Stimulated activated CD4-positive, alpha-beta T cell treated with anti-CD3 and anti-CD28 coated beads, TNF-alpha, amount 100 ng/mL, for 24 hours (primary cell): Measurements from ENCODE around the gene SSX2IP.
"Not testable (repeated sequence)": the region's sequence is repeated elsewhere in the genome, so short reads cannot be mapped to it uniquely, and the experiment has no call there.

Source experiments
- DNase-seq, 3 experiments: peaks; one replicate each; pipeline ENCODE4 v3.0.0-alpha.2; 2020; ENCODE audit warnings: low read depth in 3 of 3

Gene SSX2IP

DNA sequence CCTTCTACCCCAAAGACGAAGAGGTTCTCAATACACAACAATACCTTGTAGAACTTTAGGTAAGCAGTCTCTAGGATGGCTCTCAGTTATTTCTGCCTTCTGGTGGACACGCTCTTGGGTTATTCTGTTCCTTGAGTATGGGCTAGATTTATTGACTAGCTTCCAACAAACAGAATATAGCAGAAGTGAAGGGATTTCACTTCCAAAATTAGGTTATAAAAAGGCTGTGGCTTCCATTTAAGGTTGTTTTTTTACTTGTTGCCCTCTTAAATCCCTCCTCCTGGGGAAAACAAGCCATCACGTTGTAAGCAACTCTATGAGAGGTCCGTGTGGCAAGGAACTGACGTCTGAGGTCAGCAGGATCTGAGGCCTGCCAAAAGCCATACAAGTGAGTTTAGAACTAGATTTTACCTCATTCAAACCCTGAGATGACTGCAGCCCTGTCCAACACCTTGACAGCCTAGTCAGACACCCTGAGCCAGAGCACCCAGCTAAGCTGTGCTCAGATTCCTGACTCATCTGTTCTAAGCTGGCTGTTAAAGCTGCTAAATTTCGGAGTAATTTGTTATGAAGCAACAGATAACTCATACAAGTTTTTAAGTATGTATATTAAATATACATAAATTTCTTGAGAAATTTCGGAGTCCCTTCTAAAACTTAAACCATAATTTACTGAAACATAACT lies 12.7 kb downstream of the SSX2IP start:
- no peak for DNase-seq

DNA sequence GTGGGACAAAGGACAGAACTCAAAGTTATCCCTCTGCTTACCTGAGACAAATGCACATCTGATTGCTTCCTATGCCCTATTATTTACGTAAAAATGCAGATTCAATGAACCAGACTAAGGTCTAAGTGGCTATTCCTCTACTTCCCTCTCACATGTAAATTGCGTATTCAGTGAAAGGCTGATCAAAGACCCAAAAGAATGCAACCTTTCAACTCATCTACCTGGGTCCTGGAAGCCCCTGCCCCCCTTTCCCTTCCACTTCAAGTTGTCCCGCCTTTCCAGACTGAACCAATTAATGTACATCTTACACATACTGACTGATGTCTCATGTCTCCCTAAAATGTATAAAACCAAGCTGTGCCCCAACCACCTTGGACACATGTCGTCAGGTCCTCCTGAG lies 14.6 kb downstream of the SSX2IP start:
- DNase-seq: no peak

DNA sequence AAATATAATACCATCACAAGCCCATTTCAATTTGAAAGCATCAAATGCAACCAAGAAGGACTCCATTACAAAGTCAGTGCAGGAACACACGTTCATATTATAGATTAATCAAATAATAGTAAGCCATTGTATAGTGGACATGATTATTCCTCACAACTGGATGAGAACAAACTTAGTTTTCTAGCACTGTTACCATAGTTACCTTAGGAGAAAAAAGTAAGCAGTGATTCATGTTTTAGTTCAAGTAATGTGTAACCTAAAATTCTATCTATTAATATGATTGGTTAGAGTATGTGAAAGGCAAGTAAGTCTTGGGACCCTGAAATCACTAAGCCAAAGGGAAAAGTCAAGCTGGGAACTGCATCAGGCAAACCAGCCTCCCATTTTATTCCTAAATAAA lies 15.2 kb downstream of the SSX2IP start:
- DNase-seq: no peak

DNA sequence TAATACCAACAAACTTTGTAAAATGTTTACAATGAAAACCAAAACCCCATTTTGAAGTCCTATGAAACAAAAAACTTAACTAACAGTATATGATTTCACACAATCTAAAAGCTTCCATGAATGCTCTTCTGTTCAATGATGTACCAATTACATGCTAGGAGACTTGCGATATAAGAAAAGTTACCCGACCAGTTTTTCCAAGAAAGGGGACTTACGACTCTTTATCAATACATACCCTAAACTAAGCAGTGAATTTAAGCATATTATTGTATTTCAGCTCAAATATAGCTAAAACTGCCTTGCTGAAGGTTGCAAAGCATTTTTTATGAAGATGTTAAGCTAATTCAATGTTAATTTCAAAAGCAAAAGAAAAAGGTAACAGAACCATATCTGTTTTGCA lies 15.6 kb downstream of the SSX2IP start:
- no peak for DNase-seq

DNA sequence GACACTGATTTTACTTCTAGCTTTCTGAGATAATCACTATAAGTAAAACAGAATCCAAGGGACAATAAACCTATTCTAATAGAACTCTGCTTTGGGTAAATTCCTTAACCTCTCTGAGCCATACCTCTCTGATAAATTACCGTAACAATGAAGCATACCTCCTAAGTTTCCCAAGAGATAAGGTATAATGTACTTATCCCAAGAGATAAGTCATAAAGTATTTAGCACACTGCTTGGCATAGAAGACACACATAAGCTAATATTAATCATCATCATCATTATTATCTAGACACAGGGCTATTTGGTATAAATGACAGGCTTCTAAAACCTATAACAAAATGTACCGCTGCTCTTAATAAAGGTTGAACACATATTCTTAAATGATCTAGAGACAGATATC lies 16.2 kb downstream of the SSX2IP start:
- no peak for DNase-seq

DNA sequence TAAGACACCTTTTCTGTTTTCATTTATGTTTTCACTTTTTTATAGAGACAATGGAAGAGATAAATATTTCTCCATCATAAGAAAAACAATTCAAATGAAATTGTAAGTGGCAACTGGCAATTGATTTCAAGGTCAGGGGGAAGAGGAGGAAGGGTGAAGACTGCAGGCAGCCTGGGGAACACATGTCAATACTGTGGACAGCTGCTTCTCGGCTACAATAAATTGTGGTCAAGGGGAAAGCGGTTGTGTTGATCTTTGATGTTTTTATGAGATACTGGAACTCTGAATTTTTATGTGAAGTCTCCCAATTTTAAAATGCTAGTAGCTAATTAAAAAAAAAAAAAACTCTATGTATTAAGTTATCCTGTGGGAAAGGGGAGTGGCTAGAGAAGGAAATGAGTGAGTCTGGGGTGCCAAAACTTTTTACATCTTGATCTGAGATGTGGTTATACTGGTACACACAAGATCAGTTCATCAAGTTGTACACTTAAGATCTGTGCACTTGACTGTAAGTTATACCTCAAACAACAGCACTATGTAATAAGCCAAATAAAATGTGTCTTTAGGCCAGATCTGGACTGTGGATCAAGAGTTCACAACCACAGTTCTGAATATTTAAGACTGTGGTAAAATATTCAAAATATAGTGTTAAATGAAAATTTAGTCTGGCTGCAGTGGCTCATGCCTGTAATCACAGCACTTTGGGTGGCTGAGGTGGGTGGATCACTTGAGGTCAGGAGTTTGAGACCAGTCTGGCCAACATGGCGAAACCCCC lies 18.0 kb downstream of the SSX2IP start:
- DNase-seq: no peak

DNA sequence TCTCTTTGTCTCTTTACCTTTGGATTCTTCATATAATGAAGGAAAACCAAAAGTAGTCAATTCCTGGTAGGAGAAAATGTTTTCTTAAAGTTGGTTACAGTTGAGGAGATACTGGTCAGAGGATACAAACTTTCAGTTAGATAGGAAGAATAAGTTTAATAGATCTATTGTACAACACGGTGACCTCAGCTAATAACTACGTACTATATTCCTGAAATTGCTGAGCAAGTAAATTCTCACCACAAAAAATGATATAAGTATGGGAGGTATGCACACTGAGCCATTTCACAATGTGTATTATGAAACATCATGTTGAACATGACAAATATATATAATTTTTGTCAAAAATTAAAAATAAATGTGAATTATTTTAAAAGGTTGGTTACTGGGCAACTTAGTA lies 20.4 kb downstream of the SSX2IP start:
- DNase-seq: no peak

DNA sequence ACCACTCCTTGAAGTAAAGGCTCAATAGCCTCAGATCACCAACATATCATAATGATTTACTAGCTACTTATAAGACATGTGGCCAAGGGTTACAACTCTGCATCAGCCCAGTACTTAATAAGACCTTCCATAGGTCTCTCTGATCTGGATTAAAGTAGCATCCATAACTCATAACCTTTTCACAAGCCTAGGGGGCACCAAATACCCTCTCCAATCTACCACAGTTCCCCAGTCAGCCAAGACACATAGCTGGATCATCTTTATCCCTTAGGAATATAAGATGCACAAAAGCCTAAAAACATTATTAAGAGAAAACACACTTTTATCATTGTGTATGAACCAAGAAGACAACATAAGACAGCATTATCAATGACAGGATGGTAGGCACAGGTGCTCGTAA lies 22.1 kb downstream of the SSX2IP start:
- no peak for DNase-seq

DNA sequence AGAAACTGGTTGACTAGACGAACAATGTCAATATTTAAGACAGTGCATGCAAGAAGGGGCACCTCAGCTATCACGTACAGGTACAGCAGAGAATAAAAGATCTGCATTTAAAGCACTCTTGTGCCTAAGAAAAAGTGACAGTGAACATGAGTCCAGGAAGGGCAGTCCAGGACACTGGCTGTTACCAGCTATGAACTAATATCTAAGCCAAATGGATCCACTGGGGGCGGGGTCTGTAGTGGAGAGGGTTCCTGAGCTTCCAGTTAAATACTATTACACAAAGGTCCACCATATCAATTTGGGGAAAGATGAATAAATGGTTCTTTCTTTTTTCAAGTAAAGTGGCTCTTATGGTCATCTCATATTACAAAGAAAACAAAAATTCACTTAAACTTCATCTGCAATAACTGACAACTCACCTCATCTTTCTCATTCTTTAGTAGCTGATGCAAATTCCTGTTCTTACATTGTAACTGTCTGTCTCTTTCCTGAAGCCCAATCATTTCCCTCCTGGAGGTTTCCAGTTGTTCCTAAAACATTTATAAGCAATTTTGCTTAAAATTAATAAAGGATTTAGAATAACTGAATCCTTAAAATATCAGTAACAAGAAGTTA lies 24.5 kb downstream of the SSX2IP start:
- no peak for DNase-seq

DNA sequence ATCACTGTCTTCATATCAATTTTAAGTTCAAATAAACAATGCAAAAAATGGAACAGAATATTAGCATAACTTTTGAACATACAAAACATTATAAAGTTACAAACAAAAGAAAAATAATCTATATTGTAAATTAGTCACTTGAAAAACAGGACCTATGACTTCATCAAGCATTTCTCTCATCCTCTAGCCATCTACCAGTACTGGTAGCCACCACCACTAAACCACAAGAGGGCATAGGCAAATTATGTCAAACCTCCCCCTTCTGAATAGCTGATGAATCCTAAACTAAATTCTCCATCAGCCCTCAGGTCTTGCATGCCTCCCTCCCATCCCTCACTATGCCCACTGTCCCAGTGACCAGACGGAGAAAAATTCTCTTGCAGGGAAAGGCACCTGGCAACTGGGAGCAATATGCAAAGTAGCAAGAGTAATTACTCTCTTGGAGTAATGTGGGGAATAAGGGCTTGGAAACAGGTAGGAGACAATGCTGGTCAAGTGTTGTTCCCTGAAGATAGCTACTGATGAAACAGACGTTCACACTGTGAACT lies 37.1 kb downstream of the SSX2IP start:
- no peak for DNase-seq

DNA sequence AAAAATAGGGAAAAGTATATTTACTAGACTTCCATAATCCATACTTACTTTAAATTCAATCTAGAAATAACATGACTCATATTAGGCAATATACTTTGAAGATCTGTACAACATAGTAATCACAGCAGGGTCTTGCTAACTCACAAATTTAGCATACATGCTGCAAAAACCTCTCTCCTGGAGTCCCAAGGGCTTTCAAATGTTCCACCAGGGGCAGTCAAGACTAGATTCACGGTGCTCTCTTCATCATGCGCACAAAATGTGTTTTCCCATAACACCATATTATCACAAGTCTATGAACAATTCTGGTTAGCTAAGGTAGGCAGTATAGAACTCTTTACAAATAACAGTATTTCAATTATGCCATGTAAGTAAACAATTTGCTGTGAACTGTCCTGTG lies 45.8 kb downstream of the SSX2IP start:
- DNase-seq: no peak

DNA sequence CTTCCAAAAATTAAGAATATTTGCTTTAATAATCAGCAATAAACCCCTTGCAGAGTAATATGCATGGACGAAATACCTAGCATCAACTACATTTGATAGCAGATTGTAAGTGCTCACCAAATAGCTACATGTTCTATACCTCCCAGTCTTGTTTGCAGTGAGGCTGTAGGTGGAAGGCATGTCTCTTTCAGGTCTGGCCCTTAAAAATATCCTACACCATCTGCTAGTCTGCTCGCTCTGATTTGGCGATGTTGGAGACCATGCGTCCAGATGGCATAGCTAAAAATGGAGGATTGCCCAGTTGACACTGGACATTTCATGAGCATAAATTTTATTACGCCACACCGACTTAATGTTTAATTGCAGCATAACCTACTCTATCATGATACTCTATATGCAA lies 47.1 kb downstream of the SSX2IP start:
- DNase-seq: no peak

DNA sequence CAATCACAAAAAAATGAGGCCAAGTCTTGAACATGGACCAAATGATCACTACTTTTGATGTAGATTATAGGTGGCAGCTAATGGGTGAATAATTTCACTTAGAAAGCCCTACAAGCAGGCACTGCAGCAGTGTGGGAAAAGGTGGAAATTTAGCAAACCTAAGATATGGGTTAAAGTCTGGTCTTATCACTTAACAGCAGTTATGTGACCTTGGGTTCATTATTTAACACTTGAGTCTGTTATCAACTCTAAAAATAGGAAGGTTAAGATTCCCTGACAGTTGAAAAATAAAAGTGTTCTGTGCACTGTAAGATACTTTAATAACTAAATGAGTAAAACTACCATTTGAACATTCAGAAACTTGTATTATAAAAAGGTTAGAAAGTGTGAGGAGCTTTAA lies 47.5 kb downstream of the SSX2IP start:
- no peak for DNase-seq

DNA sequence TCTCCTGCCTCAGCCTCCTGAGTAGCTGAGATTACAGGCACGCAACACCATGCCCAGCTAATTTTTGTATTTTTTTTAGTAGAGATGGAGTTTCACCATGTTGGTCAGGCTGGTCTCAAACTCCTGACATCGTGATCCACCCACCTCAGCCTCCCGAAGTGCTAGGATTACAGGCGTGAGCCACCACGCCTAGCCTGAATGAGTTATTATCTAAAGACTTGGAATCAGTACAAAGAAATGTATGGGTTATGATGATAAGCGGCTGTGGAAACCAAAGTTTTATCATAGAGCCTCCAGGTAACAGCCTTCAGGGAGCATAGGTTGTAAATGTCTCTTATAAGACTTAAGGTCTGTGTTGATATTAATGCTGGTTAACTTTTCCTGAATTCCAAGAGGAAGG lies 50.5 kb downstream of the SSX2IP start:
- DNase-seq: not testable (repeated sequence)

DNA sequence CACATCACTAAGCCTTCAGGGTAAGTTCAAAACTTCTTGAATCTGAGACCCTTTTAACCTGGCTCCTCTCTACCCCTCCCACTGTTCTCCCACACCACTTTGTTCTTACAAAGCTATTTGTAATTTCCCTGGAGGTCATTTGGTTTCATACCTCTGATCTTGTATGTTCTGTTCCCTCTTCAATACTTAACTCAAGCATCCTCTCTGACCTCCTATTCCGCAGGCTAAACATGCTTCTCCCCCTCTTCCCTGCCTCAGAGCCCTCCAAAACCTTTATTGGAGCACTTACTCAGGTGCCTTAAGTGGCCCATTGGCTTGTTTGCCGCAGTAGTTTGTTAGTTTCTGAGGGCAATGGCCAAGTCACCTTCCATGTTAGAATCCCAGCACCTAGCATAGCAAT lies 54.8 kb downstream of the SSX2IP start:
- no peak for DNase-seq

DNA sequence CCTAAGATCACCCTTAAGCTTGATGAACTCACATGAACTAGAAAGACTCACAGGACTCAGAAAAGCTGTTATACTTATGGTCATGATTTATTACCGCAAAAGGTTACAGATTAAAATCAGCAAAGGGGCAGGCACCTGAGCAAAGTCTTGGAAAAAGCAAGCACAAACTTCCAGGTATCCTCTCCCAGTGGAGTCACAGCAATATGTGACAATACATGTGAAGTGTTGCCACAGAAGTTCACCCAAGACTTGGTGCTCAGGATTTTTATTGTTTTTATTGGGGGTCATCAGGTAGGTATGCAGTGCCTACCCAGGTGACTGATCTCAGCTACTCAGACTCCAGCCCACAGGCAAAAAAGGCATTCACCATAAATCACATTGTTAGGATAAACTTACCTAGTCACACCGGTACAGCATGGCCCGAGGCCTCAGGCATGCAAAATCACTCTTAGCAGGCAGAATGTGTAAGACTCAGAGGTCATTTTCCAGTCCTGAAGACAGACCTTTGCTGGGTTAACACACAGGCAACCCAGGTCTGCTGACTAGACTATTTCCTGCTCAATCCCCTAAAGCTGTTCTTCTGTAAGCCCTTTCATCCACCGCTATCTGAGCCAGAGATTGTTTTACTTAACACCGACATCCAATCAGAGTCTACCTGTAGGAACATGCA lies 55.6 kb downstream of the SSX2IP start:
- no peak for DNase-seq

DNA sequence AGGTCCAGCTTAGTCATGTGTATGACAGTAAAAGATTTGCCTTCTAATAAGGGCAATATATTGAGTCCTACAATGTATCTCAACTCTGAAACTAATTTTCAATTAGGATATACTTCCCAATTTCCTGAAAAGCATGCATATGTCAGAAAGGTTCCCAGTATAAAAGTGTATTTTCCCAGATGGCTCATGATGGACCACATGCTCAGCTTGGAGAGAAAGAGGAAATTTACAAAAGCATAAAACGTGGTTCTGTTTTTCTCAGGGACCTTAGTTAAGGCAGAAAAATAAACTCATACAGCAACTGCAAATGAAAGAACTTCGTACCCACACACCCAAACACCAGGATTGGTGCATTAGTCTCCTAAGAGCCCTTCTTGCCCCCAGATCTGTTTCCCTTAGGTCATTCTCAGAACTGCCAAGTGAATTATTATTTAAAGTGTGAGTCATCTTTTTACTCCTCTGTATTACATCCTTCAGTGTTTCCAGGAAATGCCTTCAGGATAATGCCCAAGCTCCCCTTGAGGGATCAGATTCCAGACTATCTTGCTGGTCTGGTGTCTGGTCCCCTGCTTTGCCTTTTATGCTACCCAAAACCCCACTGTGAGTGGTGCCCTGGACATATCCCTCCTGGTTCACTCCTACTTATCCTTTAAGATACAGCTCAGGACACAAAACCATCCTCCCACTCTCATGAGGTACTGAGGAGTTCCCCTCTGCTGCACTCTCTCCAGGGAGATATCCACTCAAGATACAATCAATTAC lies 57.4 kb downstream of the SSX2IP start:
- DNase-seq: no peak

DNA sequence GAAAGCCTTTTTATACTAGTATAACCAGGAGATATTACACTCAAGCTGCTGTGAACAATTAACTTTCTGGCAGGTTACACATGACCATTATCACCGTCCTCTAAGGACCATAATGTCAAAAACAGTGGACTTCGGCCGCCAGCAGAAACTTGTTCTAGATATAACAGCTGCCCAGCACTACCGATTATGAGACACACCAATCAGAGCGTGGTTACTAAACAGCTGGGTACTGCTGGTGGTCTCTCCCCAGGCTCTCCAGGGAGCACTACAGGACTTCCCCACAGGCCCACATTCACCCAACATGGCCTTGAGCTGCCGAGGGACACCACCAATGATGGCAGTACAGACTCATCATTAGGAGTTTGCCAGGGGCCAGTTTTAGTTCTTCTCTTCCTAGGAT lies 58.1 kb downstream of the SSX2IP start:
- DNase-seq: no peak

DNA sequence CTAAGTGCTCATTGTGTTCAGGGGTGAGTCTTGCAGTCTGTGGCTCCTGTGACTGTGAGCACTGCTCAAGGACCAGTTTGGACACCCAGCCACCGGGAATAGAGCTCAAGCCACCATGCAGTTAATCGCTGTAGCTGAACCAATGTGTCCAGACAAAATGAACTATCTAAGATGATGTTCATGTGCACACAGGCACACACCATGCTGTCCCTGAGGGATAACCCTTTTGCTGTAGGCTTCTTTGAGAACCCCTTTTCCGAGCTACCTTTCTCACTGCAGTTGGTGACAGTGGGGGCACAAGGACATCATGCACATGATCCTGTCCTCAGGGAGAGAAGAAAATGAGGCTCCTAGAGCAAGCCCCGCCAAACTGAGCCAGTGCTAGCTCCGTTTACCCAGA lies 65.4 kb downstream of the SSX2IP start:
- no peak for DNase-seq

DNA sequence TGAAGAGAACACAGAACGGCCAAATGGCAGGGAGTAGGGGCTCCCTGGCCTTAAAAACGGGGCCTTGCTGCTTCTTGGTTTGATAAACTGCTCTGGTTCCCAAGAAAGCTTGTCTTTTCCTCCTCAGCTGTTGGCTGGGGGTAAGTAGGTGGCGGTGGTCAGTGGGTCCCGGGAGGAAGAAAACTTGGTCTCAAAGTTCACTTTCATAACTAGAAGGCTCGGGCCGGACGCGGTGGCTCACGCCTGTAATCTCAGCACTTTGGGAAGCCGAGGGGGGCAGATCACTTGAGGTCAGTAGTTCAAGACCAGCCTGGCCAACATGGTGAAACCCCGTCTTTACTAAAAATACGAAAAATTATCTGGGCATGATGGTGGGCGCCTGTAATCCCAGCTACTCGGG lies 68.7 kb downstream of the SSX2IP start:
- no peak for DNase-seq

DNA sequence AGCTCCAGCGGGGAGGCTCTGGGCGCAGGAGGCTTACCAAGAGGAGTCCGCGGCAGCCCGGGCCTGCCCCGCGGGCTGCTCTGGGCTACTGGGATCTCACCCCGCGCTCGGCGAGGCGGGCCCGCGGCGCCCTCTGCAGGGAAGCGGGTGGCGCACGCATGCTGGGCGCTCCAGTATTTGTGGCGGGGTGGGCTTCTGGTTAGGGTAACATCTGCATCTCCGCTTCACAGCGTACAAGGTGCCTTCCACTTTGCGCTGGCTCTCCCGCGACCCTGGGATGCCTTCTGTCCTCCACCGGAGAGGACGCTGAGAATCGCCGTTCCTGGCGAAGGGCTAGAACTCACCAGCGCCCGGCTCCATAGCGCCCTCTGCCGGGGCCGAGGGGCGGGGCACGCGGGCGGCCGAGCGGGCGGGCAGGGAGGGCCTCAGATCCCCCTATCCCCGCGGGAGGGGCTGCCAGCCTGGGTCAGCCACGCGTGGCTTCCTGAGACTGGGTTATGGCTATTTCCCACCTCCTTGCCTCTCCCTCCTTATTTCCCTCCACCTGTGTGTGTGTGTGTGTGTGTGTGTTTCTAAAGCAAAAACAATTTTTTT lies 69.4 kb downstream of the SSX2IP start:
- DNase-seq: peak; percentile 55 to 77 (median 66)
